Osteocyte (in vitro differentiated cells): ENCODE measurements around the gene SRP72. TPM values are rescaled to one million over a fixed set of nuclear protein-coding genes. Genes with fewer than 3 reads are reported as not detected.

Experiments
- DNase-seq: peaks from one replicate; pipeline ENCODE4 v3.0.0; 2021; ENCODE audit warnings: mixed read lengths; ENCODE audit not compliant: unreplicated experiment; ENCODE audit errors: extremely low spot score
- H3K27ac Mint-ChIP-seq: one replicate; pipeline ENCODE4 v1.8.0; 2021; ENCODE audit warnings: mild to moderate bottlenecking, mixed read lengths; ENCODE audit not compliant: unreplicated experiment
- H3K27me3 Mint-ChIP-seq: one replicate; pipeline ENCODE4 v1.8.0; 2021; ENCODE audit warnings: mixed read lengths; ENCODE audit not compliant: unreplicated experiment
- H3K36me3 Mint-ChIP-seq: one replicate; pipeline ENCODE4 v1.8.0; 2021; ENCODE audit warnings: mixed read lengths; ENCODE audit not compliant: unreplicated experiment
- H3K4me1 Mint-ChIP-seq: one replicate; pipeline ENCODE4 v1.8.0; 2021; ENCODE audit warnings: mixed read lengths; ENCODE audit not compliant: unreplicated experiment
- H3K4me3 Mint-ChIP-seq: one replicate; pipeline ENCODE4 v1.8.0; 2021; ENCODE audit warnings: mild to moderate bottlenecking, moderate library complexity, mixed read lengths; ENCODE audit not compliant: unreplicated experiment
- H3K9me3 Mint-ChIP-seq: one replicate; pipeline ENCODE4 v1.8.0; 2021; ENCODE audit warnings: mixed read lengths; ENCODE audit not compliant: unreplicated experiment
- total RNA-seq: library from RNA; stranded (reverse); gene quantifications from 2 replicates; pipeline ENCODE4 v1.2.1, GENCODE V29; 2021
- TF ChIP-seq, protein P1 (sequence below): fragments of 200-600 bp; sonication (generic); IDR thresholded peaks from 2 replicates; pipeline ENCODE4 v1.5.0; 2021; ENCODE audit warnings: antibody characterized with exemption, mild to moderate bottlenecking, moderate library complexity

Gene SRP72
- total RNA-seq, 1 donor from 2014 or later, result 124 TPM

DNA sequence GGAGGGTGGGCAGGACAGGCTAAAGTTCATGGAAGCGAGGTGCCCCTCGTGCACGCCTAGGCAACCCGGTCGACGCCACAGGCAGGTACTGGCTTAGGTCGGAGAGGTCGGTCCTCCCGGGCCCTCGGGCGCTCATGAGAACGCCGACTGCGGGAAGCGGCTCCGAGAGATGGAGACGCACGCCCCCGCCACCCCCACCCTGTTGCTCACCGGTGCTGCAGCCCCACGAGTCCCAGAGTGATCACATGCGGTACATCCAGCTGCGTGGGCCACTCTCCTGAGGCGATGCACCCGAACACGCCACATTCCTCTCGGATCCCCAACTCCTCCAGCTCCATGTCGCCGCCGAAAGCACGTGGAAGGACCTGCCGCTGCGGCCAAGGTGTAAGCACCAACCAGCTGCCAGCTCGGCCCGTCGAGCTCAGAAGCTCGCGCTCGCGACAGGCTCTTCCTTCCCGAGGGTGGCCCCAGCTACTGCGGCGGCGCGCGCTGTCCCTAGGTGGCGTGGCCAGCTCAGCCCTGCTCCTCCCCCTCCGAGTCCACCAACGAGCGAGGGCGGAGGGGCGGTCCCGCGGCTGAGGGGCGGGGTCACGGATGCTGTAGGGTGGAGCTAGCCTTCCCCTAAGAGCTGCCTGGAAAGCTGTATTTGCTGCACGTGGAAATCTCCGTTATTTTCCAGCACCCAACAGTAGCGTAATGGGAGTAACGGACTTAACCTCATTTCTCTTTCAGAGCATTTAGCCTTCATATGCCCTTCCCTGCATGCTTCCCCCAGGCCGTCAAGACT lies 32.1 kb upstream of the SRP72 start, which contains the start of gene PPAT:
PPAT (minus strand) TSS at position 476 of the 787 bp plus-strand sequence; CDS start at position 338, 138 bp downstream.
- Mint-ChIP-seq H3K4me3 (peak within 1 kb of the TSS; percentile 98), H3K9me3 (no peaks in the 10 kb centered on the region), H3K36me3 (peaks cover 7% of the 10 kb centered on the region), H3K27me3 (no peaks in the 10 kb centered on the region), H3K4me1 (peaks cover 27% of the 10 kb centered on the region), H3K27ac (peak within 1 kb of the TSS; percentile 92)
- peak; percentile 99 for DNase-seq
- TF ChIP-seq, protein P1, sequence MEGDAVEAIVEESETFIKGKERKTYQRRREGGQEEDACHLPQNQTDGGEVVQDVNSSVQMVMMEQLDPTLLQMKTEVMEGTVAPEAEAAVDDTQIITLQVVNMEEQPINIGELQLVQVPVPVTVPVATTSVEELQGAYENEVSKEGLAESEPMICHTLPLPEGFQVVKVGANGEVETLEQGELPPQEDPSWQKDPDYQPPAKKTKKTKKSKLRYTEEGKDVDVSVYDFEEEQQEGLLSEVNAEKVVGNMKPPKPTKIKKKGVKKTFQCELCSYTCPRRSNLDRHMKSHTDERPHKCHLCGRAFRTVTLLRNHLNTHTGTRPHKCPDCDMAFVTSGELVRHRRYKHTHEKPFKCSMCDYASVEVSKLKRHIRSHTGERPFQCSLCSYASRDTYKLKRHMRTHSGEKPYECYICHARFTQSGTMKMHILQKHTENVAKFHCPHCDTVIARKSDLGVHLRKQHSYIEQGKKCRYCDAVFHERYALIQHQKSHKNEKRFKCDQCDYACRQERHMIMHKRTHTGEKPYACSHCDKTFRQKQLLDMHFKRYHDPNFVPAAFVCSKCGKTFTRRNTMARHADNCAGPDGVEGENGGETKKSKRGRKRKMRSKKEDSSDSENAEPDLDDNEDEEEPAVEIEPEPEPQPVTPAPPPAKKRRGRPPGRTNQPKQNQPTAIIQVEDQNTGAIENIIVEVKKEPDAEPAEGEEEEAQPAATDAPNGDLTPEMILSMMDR, result peak; percentile 34

DNA sequence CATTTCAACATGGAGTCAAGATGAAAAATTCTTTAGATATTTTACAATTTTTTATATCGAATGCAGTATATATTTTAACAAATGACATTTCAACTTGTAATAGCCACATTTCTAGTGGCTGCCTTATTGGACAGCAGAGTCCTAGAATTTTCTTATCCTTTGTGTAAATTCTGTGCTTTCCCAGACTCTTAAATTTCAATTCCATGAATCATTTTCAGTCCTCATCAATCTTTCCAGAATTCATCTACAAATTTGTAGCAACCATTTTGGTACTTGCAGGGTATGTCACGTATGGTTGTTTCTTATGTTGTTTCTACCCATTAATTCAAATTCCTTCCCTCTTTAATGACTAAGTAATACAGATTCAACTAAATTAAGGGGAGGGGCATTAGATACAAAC lies 28.7 kb upstream of the SRP72 start:
- Mint-ChIP-seq H3K36me3 (peaks cover 8% of the 10 kb centered on the region), H3K27ac (no peak overlapping the region), H3K4me1 (peaks cover 21% of the 10 kb centered on the region), H3K9me3 (no peaks in the 10 kb centered on the region), H3K4me3 (no peak overlapping the region), H3K27me3 (no peaks in the 10 kb centered on the region)
- DNase-seq, result no peak
- TF ChIP-seq, protein P1, result no peak

DNA sequence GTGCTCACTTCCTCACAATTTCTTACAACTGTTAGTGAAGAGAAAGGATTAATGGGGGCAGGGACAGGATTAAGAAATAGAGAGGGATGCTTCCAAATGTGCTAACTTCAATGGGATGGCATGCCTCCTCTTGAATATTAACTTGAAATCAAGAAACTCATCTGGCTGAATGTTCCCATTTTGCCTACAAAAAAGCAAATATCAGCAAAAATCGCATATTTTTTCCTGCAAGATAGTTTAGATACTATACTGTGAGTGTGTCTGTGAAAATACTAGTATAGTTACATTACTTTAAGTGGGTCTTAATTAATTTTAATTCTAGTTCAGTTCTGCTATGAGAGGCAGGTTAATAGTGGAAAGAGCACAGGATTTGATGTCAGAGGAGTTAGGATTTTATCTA lies 26.4 kb upstream of the SRP72 start:
- no peak overlapping the region for H3K4me3 Mint-ChIP-seq

DNA sequence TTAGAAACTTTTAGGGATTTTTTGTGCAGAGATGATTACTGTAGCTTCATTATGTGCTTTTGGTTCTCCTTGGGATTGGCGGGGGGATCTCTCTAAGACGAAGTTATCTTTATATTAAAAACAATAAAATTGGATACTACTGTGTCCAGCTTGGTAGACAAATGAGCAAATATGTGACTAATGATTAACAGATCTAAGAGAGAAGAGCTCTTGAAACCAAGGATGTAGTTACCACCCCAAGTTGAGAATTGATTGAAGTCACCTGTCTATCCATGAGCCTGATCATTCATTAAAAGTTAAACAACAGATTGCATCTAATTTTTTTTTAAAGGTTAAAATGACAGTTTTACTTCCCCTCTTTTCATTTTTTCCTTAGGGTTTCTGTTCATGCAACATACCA lies 22.7 kb upstream of the SRP72 start:
- no peaks in the 10 kb centered on the region for H3K9me3 Mint-ChIP-seq
- TF ChIP-seq, protein P1, result no peak
- H3K4me1 Mint-ChIP-seq, result no peaks in the 10 kb centered on the region
- peaks cover 28% of the 10 kb centered on the region for H3K36me3 Mint-ChIP-seq
- no peak overlapping the region for H3K4me3 Mint-ChIP-seq
- DNase-seq, result no peak
- no peaks in the 10 kb centered on the region for H3K27me3 Mint-ChIP-seq
- no peak overlapping the region for H3K27ac Mint-ChIP-seq

More for the DNA sequence above, 26.4 kb upstream of the SRP72 start:
- Mint-ChIP-seq H3K27ac (no peak overlapping the region), H3K36me3 (peaks cover 14% of the 10 kb centered on the region), H3K27me3 (no peaks in the 10 kb centered on the region), H3K9me3 (no peaks in the 10 kb centered on the region), H3K4me1 (peaks cover 11% of the 10 kb centered on the region)
- no peak for DNase-seq
- TF ChIP-seq, protein P1, result no peak

DNA sequence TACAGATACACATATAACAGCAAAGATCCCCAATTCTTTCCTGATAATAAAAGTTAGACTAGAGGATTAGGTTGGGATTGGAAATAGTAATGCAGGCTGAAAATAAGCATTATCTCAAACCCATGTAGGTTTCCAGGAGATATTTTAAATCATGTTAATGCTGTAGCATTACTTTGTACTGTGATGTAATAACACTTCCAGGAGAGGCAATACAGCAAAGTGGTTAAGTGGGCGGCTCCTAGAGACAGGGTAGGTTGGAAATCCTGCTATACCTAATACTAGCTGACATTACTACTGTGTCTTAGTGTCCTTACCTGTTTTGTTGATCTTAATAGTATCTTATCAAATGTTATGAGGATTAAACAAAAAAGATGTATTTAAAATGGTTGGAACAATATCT lies 21.7 kb upstream of the SRP72 start:
- Mint-ChIP-seq H3K27ac (no peak overlapping the region), H3K4me1 (no peaks in the 10 kb centered on the region), H3K9me3 (no peaks in the 10 kb centered on the region), H3K27me3 (no peaks in the 10 kb centered on the region), H3K4me3 (no peak overlapping the region), H3K36me3 (peaks cover 32% of the 10 kb centered on the region)
- DNase-seq, result no peak
- TF ChIP-seq, protein P1, result no peak
